AG09309 (cell line): ENCODE results near the gene ABCF2.

Experiments
- DNase-seq: peaks from one replicate; pipeline ENCODE4 v3.0.0-alpha.2; 2010; ENCODE audit warnings: low read depth
- H3K4me3 ChIP-seq: 2 replicates; pipeline ENCODE4 v1.5.1; 2011; ENCODE audit warnings: mild to moderate bottlenecking, low read depth, low read length, moderate library complexity; ENCODE audit not compliant: control insufficient read depth
- CTCF ChIP-seq: IDR thresholded peaks from 2 replicates; pipeline ENCODE4 v1.5.1; 2011; ENCODE audit warnings: mild to moderate bottlenecking, low read depth, low read length, inconsistent platforms; ENCODE audit not compliant: insufficient read depth, control insufficient read depth; ENCODE audit errors: missing control alignments

ABCF2 gene

GRCh38 chr7:151243408-151244195, 16.6 kb upstream of the ABCF2 start:
- no peak overlapping the region for H3K4me3 ChIP-seq
- TF ChIP-seq CTCF, result no peak
- DNase-seq, result no peak

- DNase-seq, result no peak
- no peak overlapping the region for H3K4me3 ChIP-seq
- no peak for TF ChIP-seq CTCF
Measured at GRCh38 chr7:151243045-151243349, 16.0 kb upstream of the ABCF2 start.

GRCh38 chr7:151242159-151243044, 15.4 kb upstream of the ABCF2 start:
- DNase-seq, result no peak
- no peak overlapping the region for H3K4me3 ChIP-seq
- TF ChIP-seq CTCF, result no peak

GRCh38 chr7:151241755-151242096, 14.7 kb upstream of the ABCF2 start:
- no peak overlapping the region for H3K4me3 ChIP-seq
- TF ChIP-seq CTCF, result no peak
- DNase-seq, result no peak

GRCh38 chr7:151240942-151241754, 14.1 kb upstream of the ABCF2 start:
- no peak for DNase-seq
- no peak overlapping the region for H3K4me3 ChIP-seq
- no peak for TF ChIP-seq CTCF

GRCh38 chr7:151240536-151240935, 13.5 kb upstream of the ABCF2 start:
- DNase-seq, result no peak
- no peak overlapping the region for H3K4me3 ChIP-seq
- TF ChIP-seq CTCF, result no peak
